ENCODE measurements around the gene SFXN1. TPM values are rescaled to one million over a fixed set of nuclear protein-coding genes. Genes with fewer than 3 reads are reported as not detected.

Gene SFXN1
- total and polyA plus RNA-seq, 2 donors from 2014 or later: 33.4 to 35.4 TPM

- intact Hi-C loops (cut with DNase I): no loop called here
- FAIRE-seq: no peak
- no peak overlapping the region for H3K27ac ChIP-seq (ENCODE audit: low read depth in 2 of 2, low read length in 2 of 2)
- H3K9ac ChIP-seq (ENCODE audit: low read length in 3 of 3): no peak overlapping the region
- no peak for DNase-seq
- no peaks in the 10 kb centered on the region for H3K4me1 ChIP-seq (ENCODE audit: control insufficient read depth in 2 of 3, insufficient read depth in 2 of 3, low read depth in 1 of 3, low read length in 3 of 3)
- no peaks in the 10 kb centered on the region for H3K27me3 ChIP-seq (ENCODE audit: control insufficient read depth, insufficient read depth, low read length)
- H3K36me3 ChIP-seq (ENCODE audit: control insufficient read depth in 2 of 3, insufficient read depth in 3 of 3, low read length in 3 of 3): no peaks in the 10 kb centered on the region
- H3K9me3 ChIP-seq (ENCODE audit: control insufficient read depth in 2 of 3, insufficient read depth in 1 of 3, low read length in 3 of 3): peaks cover 0 to 2% (median 0%) of the 10 kb centered on the region in 3 donors
- H3K4me3 ChIP-seq (ENCODE audit: low read length in 3 of 3): no peak overlapping the region
- TF ChIP-seq, protein P1, sequence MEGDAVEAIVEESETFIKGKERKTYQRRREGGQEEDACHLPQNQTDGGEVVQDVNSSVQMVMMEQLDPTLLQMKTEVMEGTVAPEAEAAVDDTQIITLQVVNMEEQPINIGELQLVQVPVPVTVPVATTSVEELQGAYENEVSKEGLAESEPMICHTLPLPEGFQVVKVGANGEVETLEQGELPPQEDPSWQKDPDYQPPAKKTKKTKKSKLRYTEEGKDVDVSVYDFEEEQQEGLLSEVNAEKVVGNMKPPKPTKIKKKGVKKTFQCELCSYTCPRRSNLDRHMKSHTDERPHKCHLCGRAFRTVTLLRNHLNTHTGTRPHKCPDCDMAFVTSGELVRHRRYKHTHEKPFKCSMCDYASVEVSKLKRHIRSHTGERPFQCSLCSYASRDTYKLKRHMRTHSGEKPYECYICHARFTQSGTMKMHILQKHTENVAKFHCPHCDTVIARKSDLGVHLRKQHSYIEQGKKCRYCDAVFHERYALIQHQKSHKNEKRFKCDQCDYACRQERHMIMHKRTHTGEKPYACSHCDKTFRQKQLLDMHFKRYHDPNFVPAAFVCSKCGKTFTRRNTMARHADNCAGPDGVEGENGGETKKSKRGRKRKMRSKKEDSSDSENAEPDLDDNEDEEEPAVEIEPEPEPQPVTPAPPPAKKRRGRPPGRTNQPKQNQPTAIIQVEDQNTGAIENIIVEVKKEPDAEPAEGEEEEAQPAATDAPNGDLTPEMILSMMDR (IDR thresholded peaks at IDR 0.05; ENCODE audit: borderline replicate concordance, extremely low read depth, insufficient read depth): no peak
These were observed 70.4 kb downstream of the SFXN1 start for GRCh38 chr5:175548626-175549311.

DNA sequence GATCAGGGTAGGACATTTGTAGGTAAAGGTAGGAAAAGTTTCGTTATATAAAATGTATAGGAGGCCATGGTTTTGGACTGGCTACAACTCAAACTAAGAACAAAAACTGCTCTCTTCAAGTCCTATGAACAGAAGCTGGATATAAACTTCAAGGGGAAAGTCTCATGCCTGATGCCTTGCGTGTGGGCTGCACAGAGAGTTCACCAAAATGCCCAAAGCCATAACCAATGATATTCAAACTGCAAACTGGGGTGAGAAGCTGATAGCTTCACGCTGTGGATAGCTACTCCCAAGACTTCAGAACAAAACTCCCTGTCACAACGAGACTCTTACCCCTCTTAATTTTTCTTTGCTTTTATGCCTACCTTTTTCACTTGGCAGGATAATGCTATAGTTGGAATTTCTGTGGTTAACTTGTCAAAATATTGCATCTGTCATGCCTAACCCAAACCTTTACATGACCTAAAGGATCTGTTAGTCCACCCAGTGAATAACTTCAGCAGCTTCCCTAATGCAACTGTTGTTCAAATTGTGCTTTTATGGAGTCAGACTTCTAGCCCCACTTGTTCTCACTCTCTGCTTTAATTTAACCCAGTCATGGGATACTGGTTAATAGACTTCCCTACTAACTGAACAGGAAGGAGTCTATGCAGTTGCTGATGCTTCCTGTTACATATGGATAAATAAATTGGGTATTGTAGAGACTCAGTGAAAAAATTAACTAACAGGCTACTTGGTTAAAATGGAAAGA is 71.9 kb downstream of the SFXN1 start:
- Histone ChIP-seq H3K27ac (ENCODE audit: low read depth in 2 of 2, low read length in 2 of 2) (no peak overlapping the region), H3K4me1 (ENCODE audit: control insufficient read depth in 2 of 3, insufficient read depth in 2 of 3, low read depth in 1 of 3, low read length in 3 of 3) (no peaks in the 10 kb centered on the region), H3K9ac (ENCODE audit: low read length in 3 of 3) (no peak overlapping the region), H3K36me3 (ENCODE audit: control insufficient read depth in 2 of 3, insufficient read depth in 3 of 3, low read length in 3 of 3) (no peaks in the 10 kb centered on the region), H3K27me3 (ENCODE audit: control insufficient read depth, insufficient read depth, low read length) (no peaks in the 10 kb centered on the region), H3K4me3 (ENCODE audit: low read length in 3 of 3) (no peak overlapping the region), H3K9me3 (ENCODE audit: control insufficient read depth in 2 of 3, insufficient read depth in 1 of 3, low read length in 3 of 3) (no peaks in the 10 kb centered on the region)
- TF ChIP-seq, protein P1 (IDR thresholded peaks at IDR 0.05; ENCODE audit: borderline replicate concordance, extremely low read depth, insufficient read depth): no peak
- DNase-seq (no peak), FAIRE-seq (no peak)
- intact Hi-C loops (cut with DNase I): no loop called here

DNA sequence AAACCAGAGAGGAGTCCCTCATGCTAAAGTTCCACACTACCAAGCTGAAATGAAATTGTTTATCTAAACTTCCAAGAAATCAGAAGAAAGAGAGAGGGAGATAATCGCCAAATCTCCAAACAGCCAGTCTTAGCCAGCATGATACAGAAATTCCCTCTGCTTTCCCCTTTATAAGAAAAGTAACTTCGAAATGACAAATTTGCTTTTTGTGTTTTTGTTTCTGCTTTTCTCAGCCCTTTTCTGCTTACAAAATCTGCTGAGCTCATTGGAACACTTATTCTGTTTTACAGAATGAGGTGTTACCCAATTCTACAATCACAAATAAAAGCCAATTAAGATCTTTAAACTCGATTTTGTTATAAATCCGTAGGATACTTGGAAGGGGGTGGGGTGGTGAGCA is 72.9 kb downstream of the SFXN1 start:
- FAIRE-seq (no peak), DNase-seq (no peak)
- no peaks in the 10 kb centered on the region for H3K9me3 ChIP-seq (ENCODE audit: control insufficient read depth in 2 of 3, insufficient read depth in 1 of 3, low read length in 3 of 3)
- intact Hi-C loops (cut with DNase I): no loop called here
- no peaks in the 10 kb centered on the region for H3K4me1 ChIP-seq (ENCODE audit: control insufficient read depth in 2 of 3, insufficient read depth in 2 of 3, low read depth in 1 of 3, low read length in 3 of 3)
- no peaks in the 10 kb centered on the region for H3K36me3 ChIP-seq (ENCODE audit: control insufficient read depth in 2 of 3, insufficient read depth in 3 of 3, low read length in 3 of 3)
- H3K27me3 ChIP-seq (ENCODE audit: control insufficient read depth, insufficient read depth, low read length): no peaks in the 10 kb centered on the region
- H3K4me3 ChIP-seq (ENCODE audit: low read length in 3 of 3): no peak overlapping the region
- no peak overlapping the region for H3K9ac ChIP-seq (ENCODE audit: low read length in 3 of 3)
- no peak overlapping the region for H3K27ac ChIP-seq (ENCODE audit: low read depth in 2 of 2, low read length in 2 of 2)
- TF ChIP-seq, protein P1 (IDR thresholded peaks at IDR 0.05; ENCODE audit: borderline replicate concordance, extremely low read depth, insufficient read depth): no peak
